ENCODE results near the gene FAM110A. TPM values are rescaled to one million over a fixed set of nuclear protein-coding genes. Genes with fewer than 3 reads are reported as not detected.

FAM110A gene
- total and polyA plus RNA-seq, 9 of the 15 experiments (the other 6 are each of a cell fraction or from before 2014, with no cell fraction given), result 0.73 to 15.5 (median 3.6) TPM

DNA sequence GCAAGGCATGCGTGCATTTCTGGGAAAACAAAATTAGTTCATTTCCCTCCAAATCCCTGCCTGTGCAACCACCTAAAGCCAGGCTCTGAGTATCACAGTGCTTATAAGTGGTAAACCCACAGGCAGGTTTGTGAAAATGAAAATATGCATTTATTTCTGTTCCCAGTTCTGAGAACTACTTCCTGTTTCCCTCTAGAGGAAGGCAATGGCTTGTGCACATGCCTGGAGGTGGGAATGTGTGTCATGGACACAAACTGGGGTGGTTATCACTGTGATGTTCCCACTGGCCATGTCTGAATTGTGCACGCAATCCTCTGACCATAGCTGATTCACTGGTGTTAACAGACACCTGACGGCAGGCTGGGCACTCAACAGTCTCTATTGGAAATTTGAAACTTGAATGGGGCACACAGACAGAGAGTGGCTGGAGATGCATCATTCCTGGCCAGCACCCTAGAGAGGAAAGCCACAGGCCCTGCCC, 26.3 kb downstream of the FAM110A start:
- intact Hi-C loops (cut with micrococcal nuclease), result no loop called here
- Histone ChIP-seq H3K4me3 (no peak overlapping the region), H3K79me2 (ENCODE audit: control insufficient read depth, insufficient read depth, low read length) (no peaks in the 10 kb centered on the region), H3K27me3 (ENCODE audit: control insufficient read depth in 2 of 2, insufficient read depth in 2 of 2, low read length in 2 of 2) (no peaks in the 10 kb centered on the region), H3K36me3 (ENCODE audit: control insufficient read depth, insufficient read depth, low read length) (no peaks in the 10 kb centered on the region), H3K4me2 (ENCODE audit: insufficient read depth, low read length) (no peak overlapping the region), H3K27ac (ENCODE audit: extremely low read depth, low read depth, low read length) (no peak overlapping the region), H2AFZ (ENCODE audit: low read depth, low read length) (no peak overlapping the region), H3K9me3 (replicated peaks; ENCODE audit: control insufficient read depth, insufficient read depth, low read depth, low read length) (no peaks in the 10 kb centered on the region), H3K9me1 (ENCODE audit: control insufficient read depth, insufficient read depth, low read length) (no peaks in the 10 kb centered on the region), H3K9ac (ENCODE audit: insufficient read depth in 1 of 2, low read depth in 2 of 2, low read length in 2 of 2) (no peak overlapping the region), H3K4me1 (replicated peaks in 1 of 2; ENCODE audit: control insufficient read depth in 2 of 2, insufficient read depth in 2 of 2, low read length in 2 of 2) (no peaks in the 10 kb centered on the region; a peak in 1 of 5 replicates), H4K20me1 (replicated peaks; ENCODE audit: control insufficient read depth, insufficient read depth, low read length) (no peaks in the 10 kb centered on the region)
- no peak for ATAC-seq
- BruUV-seq (replicated peaks), result no TSS peak
- ChIA-PET POLR2A (interaction anchor here (0.7 kb wide), 1 partner anchor 29 kb away, joined by 3 read pairs; no protein-coding TSS in a partner anchor), CTCF (ENCODE audit: low intra/inter-chr PET ratio) (no interaction called here)
- in situ Hi-C loops (cut with MboI), result no loop called here
- TF ChIP-seq, protein P1, sequence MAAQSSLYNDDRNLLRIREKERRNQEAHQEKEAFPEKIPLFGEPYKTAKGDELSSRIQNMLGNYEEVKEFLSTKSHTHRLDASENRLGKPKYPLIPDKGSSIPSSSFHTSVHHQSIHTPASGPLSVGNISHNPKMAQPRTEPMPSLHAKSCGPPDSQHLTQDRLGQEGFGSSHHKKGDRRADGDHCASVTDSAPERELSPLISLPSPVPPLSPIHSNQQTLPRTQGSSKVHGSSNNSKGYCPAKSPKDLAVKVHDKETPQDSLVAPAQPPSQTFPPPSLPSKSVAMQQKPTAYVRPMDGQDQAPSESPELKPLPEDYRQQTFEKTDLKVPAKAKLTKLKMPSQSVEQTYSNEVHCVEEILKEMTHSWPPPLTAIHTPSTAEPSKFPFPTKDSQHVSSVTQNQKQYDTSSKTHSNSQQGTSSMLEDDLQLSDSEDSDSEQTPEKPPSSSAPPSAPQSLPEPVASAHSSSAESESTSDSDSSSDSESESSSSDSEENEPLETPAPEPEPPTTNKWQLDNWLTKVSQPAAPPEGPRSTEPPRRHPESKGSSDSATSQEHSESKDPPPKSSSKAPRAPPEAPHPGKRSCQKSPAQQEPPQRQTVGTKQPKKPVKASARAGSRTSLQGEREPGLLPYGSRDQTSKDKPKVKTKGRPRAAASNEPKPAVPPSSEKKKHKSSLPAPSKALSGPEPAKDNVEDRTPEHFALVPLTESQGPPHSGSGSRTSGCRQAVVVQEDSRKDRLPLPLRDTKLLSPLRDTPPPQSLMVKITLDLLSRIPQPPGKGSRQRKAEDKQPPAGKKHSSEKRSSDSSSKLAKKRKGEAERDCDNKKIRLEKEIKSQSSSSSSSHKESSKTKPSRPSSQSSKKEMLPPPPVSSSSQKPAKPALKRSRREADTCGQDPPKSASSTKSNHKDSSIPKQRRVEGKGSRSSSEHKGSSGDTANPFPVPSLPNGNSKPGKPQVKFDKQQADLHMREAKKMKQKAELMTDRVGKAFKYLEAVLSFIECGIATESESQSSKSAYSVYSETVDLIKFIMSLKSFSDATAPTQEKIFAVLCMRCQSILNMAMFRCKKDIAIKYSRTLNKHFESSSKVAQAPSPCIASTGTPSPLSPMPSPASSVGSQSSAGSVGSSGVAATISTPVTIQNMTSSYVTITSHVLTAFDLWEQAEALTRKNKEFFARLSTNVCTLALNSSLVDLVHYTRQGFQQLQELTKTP (IDR thresholded peaks at IDR 0.05; ENCODE audit: low read depth in 1 of 2, partially characterized antibody in 2 of 2), result no peak
- TF ChIP-seq CHD4 (IDR thresholded peaks at IDR 0.05; ENCODE audit: insufficient read depth, insufficient replicate concordance, low read depth, low read length, poor library complexity, severe bottlenecking), result no peak
- no peak for TF ChIP-seq SETDB1 (IDR thresholded peaks at IDR 0.05; ENCODE audit: low read length)
- no peak for FAIRE-seq
- WGBS (ENCODE audit: insufficient coverage, low coverage, missing lambda C conversion rate), result 16% methylated on average over 3 of the region's 3 CpGs
- no peak for DNase-seq (ENCODE audit: extremely low read depth in 1 of 4, low spot score in 3 of 4)
